ENCODE data around the gene CDH4.

DNA sequence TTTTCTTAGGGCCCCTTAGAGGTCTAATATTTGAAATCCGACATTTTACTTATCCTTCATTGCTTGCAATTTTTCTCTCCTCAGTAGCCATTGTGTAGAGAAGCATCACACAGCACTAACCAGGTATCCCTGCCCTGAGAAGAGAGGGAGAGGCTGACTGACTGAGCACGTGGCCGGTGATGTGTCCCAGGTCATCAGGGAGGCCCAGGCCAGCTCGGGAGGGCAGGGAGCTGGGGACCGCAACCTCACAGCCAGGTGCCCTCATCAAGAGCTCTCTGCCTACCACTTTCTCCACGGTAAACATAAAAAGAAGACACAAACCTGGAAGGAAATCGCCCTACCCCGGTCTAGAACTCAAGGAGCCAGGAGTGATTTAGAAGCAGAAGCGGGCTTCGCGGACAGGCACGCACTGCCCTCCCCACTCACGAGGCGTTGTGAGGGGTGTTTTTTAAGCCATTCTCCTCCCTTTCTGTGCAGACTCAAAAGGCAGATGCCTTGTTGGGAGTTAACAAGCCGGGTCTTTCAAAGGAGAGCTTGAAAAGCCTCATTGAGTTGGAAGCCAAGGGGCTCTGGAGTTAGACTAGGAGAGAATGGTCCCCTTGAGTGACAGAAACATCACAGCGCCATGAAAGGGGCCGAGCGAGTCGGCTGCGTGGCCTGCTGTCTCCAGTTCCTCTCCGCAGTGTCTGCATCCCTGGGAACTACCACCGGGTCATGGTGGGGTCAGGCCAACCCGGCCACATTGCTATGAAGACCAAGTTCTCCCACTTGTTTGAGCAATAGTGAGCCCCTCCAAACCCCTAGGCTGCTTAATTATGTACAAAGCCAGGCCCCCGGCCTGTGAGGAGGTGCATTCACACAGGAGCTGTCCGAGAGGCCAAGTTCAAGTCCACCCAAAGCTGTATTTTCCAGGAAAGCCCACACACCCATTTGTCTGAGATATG lies 285.4 kb downstream of the CDH4 start:
- TF ChIP-seq, protein P1, sequence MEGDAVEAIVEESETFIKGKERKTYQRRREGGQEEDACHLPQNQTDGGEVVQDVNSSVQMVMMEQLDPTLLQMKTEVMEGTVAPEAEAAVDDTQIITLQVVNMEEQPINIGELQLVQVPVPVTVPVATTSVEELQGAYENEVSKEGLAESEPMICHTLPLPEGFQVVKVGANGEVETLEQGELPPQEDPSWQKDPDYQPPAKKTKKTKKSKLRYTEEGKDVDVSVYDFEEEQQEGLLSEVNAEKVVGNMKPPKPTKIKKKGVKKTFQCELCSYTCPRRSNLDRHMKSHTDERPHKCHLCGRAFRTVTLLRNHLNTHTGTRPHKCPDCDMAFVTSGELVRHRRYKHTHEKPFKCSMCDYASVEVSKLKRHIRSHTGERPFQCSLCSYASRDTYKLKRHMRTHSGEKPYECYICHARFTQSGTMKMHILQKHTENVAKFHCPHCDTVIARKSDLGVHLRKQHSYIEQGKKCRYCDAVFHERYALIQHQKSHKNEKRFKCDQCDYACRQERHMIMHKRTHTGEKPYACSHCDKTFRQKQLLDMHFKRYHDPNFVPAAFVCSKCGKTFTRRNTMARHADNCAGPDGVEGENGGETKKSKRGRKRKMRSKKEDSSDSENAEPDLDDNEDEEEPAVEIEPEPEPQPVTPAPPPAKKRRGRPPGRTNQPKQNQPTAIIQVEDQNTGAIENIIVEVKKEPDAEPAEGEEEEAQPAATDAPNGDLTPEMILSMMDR (IDR thresholded peaks at IDR 0.05), result no peak
- TF ChIP-seq POLR2A (IDR thresholded peaks at IDR 0.05), result no peak
- TF ChIP-seq POLR2AphosphoS5 (IDR thresholded peaks at IDR 0.05), result no peak
- TF ChIP-seq EP300 (IDR thresholded peaks at IDR 0.05), result no peak

Measured in upper lobe of left lung (tissue), 4 donors.